ENCODE results near the gene SMPD3. TPM values are rescaled to one million over a fixed set of nuclear protein-coding genes. Genes with fewer than 3 reads are reported as not detected.

SMPD3 gene
- total RNA-seq, 1 experiment from 2014 or later = not detected

- Mint-ChIP-seq H3K4me3 (ENCODE audit: unreplicated experiment) (no peak overlapping the region), H3K4me1 (ENCODE audit: insufficient read depth, unreplicated experiment) (no peaks in the 10 kb centered on the region), H3K27me3 (ENCODE audit: insufficient read depth, unreplicated experiment) (peaks cover 23% of the 10 kb centered on the region), H3K9me3 (ENCODE audit: unreplicated experiment) (no peaks in the 10 kb centered on the region), H3K36me3 (ENCODE audit: insufficient read depth, unreplicated experiment) (no peaks in the 10 kb centered on the region), H3K27ac (ENCODE audit: low read depth, unreplicated experiment) (no peak overlapping the region)
- POLR2A ChIA-PET = interaction anchor here (1.4 kb wide), 1 partner anchor 9 kb away, joined by 4 read pairs; no protein-coding TSS in a partner anchor
- intact Hi-C loops (cut with micrococcal nuclease) = no loop called here
- no peak for TF ChIP-seq CTCF (IDR thresholded peaks at IDR 0.05; ENCODE audit: unreplicated experiment)
- BruUV-seq (replicated peaks) = no TSS peak
- CTCF ChIA-PET = interaction anchor here (0.6 to 2.0 kb wide), 4 partner anchors 12 to 713 kb away, joined by 3 to 11 read pairs (median 4); no protein-coding TSS in a partner anchor
- no peak for DNase-seq (ENCODE audit: unreplicated experiment)
Measured at GRCh38 chr16:68408967-68409366, 39.3 kb downstream of the SMPD3 start.

- BruUV-seq (replicated peaks) = no TSS peak
- no peak for DNase-seq (ENCODE audit: unreplicated experiment)
- TF ChIP-seq CTCF (IDR thresholded peaks at IDR 0.05; ENCODE audit: unreplicated experiment) = no peak
- Mint-ChIP-seq H3K36me3 (ENCODE audit: insufficient read depth, unreplicated experiment) (no peaks in the 10 kb centered on the region), H3K4me3 (ENCODE audit: unreplicated experiment) (no peak overlapping the region), H3K27ac (ENCODE audit: low read depth, unreplicated experiment) (no peak overlapping the region), H3K9me3 (ENCODE audit: unreplicated experiment) (no peaks in the 10 kb centered on the region), H3K27me3 (ENCODE audit: insufficient read depth, unreplicated experiment) (peaks cover 23% of the 10 kb centered on the region), H3K4me1 (ENCODE audit: insufficient read depth, unreplicated experiment) (no peaks in the 10 kb centered on the region)
- ChIA-PET CTCF (interaction anchor here (0.8 to 2.0 kb wide), 3 partner anchors 12 to 28 kb away, joined by 4 to 11 read pairs (median 4); no protein-coding TSS in a partner anchor), POLR2A (interaction anchor here (1.1 to 1.4 kb wide), 2 partner anchors 10 to 15 kb away, joined by 3 to 4 read pairs; no protein-coding TSS in a partner anchor)
- intact Hi-C loops (cut with micrococcal nuclease) = no loop called here
Measured at GRCh38 chr16:68408428-68408827, 39.9 kb downstream of the SMPD3 start.

- Mint-ChIP-seq H3K27ac (ENCODE audit: low read depth, unreplicated experiment) (no peak overlapping the region), H3K4me3 (ENCODE audit: unreplicated experiment) (no peak overlapping the region), H3K36me3 (ENCODE audit: insufficient read depth, unreplicated experiment) (no peaks in the 10 kb centered on the region), H3K27me3 (ENCODE audit: insufficient read depth, unreplicated experiment) (peaks cover 17% of the 10 kb centered on the region), H3K4me1 (ENCODE audit: insufficient read depth, unreplicated experiment) (peaks cover 8% of the 10 kb centered on the region), H3K9me3 (ENCODE audit: unreplicated experiment) (no peaks in the 10 kb centered on the region)
- BruUV-seq (replicated peaks) = no TSS peak
- ChIA-PET CTCF (interaction anchor here (0.7 to 1.9 kb wide), 4 partner anchors 10 to 115 kb away, joined by 4 to 14 read pairs (median 6); no protein-coding TSS in a partner anchor), POLR2A (no interaction called here)
- no peak for TF ChIP-seq CTCF (IDR thresholded peaks at IDR 0.05; ENCODE audit: unreplicated experiment)
- intact Hi-C loops (cut with micrococcal nuclease) = no loop called here
- no peak for DNase-seq (ENCODE audit: unreplicated experiment)
Measured at GRCh38 chr16:68406458-68407152, 41.7 kb downstream of the SMPD3 start.

GRCh38 chr16:68404736-68405345 lies 43.5 kb downstream of the SMPD3 start:
- H3K4me1 Mint-ChIP-seq (ENCODE audit: insufficient read depth, unreplicated experiment) = peaks cover 8% of the 10 kb centered on the region
- H3K36me3 Mint-ChIP-seq (ENCODE audit: insufficient read depth, unreplicated experiment) = no peaks in the 10 kb centered on the region
- DNase-seq (ENCODE audit: unreplicated experiment) = no peak
- H3K27me3 Mint-ChIP-seq (ENCODE audit: insufficient read depth, unreplicated experiment) = peaks cover 14% of the 10 kb centered on the region
- ChIA-PET CTCF (interaction anchor here (0.7 to 1.6 kb wide), 4 partner anchors 10 to 669 kb away, joined by 3 to 6 read pairs (median 4); no protein-coding TSS in a partner anchor), POLR2A (interaction anchor here (0.6 kb wide), 1 partner anchor 44 kb away, joined by 3 read pairs; no protein-coding TSS in a partner anchor)
- H3K9me3 Mint-ChIP-seq (ENCODE audit: unreplicated experiment) = no peaks in the 10 kb centered on the region
- H3K27ac Mint-ChIP-seq (ENCODE audit: low read depth, unreplicated experiment) = no peak overlapping the region
- no TSS peak for BruUV-seq (replicated peaks)
- H3K4me3 Mint-ChIP-seq (ENCODE audit: unreplicated experiment) = no peak overlapping the region
- TF ChIP-seq CTCF (IDR thresholded peaks at IDR 0.05; ENCODE audit: unreplicated experiment) = no peak
- intact Hi-C loops (cut with micrococcal nuclease) = no loop called here

Data from MCF 10A (cell line).